Endometrial microvascular endothelial cells (primary cell): Measurements from ENCODE around the gene HCK. TPM values are rescaled to one million over a fixed set of nuclear protein-coding genes. Genes with fewer than 3 reads are reported as not detected.

ENCODE experiments used
- in situ Hi-C: cut with HindIII; loops from 2 replicates; pipeline ENCODE4 v1.10.0; 2017; ENCODE audit warnings: low sequenced_read_pairs, low pct_unique_long_range_greater_than_20kb; ENCODE audit errors: inconsistent ontology term
- total RNA-seq: library from RNA; depleted of rRNA; stranded (reverse); fragments of >200 nt; gene quantifications from one replicate; pipeline ENCODE4 v1.2.3, GENCODE V29; 2015; ENCODE audit errors: inconsistent ontology term

The HCK gene
- total RNA-seq, 1 donor from 2014 or later, result not detected

- in situ Hi-C loops, result no loop called here
These were observed 28.7 kb downstream of the HCK start for GRCh38 chr20:32080783-32081182.

- in situ Hi-C loops, result no loop called here
These were observed 31.4 kb downstream of the HCK start for GRCh38 chr20:32083469-32083868.

GRCh38 chr20:32087070-32087469 lies 35.0 kb downstream of the HCK start:
- in situ Hi-C loops, result no loop called here

- in situ Hi-C loops, result no loop called here
These were observed 36.7 kb downstream of the HCK start for GRCh38 chr20:32088759-32089158.

GRCh38 chr20:32089637-32090362 lies 37.8 kb downstream of the HCK start:
- in situ Hi-C loops, result no loop called here

- in situ Hi-C loops, result no loop called here
These were observed 39.9 kb downstream of the HCK start for GRCh38 chr20:32091888-32092346.

- in situ Hi-C loops, result no loop called here
These were observed 46.7 kb downstream of the HCK start for GRCh38 chr20:32098786-32099185.

GRCh38 chr20:32108814-32109391 lies 56.9 kb downstream of the HCK start:
- in situ Hi-C loops, result no loop called here

GRCh38 chr20:32109392-32110172 lies 57.5 kb downstream of the HCK start, which contains the start of gene TM9SF4:
TSS of gene TM9SF4 (plus strand) at chr20:32109714. CDS start at chr20:32109741, 27 bp downstream.
- in situ Hi-C loops, result no loop called here

- in situ Hi-C loops, result no loop called here
These were observed 58.2 kb downstream of the HCK start for GRCh38 chr20:32110173-32110704.

- in situ Hi-C loops, result no loop called here
These were observed 58.7 kb downstream of the HCK start for GRCh38 chr20:32110727-32111126.

GRCh38 chr20:32111156-32111686 lies 59.2 kb downstream of the HCK start:
- in situ Hi-C loops, result no loop called here

- in situ Hi-C loops, result no loop called here
These were observed 59.7 kb downstream of the HCK start for GRCh38 chr20:32111753-32112152.

GRCh38 chr20:32112841-32113240 lies 60.8 kb downstream of the HCK start:
- in situ Hi-C loops, result no loop called here

- in situ Hi-C loops, result no loop called here
These were observed 61.7 kb downstream of the HCK start for GRCh38 chr20:32113591-32114260.

GRCh38 chr20:32114305-32114960 lies 62.4 kb downstream of the HCK start:
- in situ Hi-C loops, result no loop called here

GRCh38 chr20:32115211-32115767 lies 63.2 kb downstream of the HCK start:
- in situ Hi-C loops, result no loop called here

- in situ Hi-C loops, result no loop called here
These were observed 64.1 kb downstream of the HCK start for GRCh38 chr20:32116079-32116521.
